Liver (tissue), 9 donors: ENCODE data around the gene RILP. TPM values are rescaled to one million over a fixed set of nuclear protein-coding genes. Genes with fewer than 3 reads are reported as not detected.

ENCODE experiments used
- DNase-seq: peaks from one replicate; pipeline ENCODE4 v3.0.0-alpha.2; 2017; ENCODE audit warnings: low spot score
- H3K27ac ChIP-seq, 2 donors: one replicate each; pipeline ENCODE4 v1.7.0; 2013; ENCODE audit warnings: inconsistent platforms in 2 of 2, low read length in 2 of 2, control low read depth in 1 of 2, low read depth in 1 of 2, mild to moderate bottlenecking in 1 of 2
- H3K27me3 ChIP-seq, 4 donors: one replicate each; pipeline versions ENCODE4 v1.6.1 to v1.7.0; 2013; ENCODE audit warnings: low read length in 3 of 4, inconsistent platforms in 1 of 4, mild to moderate bottlenecking in 1 of 4, moderate library complexity in 1 of 4; ENCODE audit not compliant: control insufficient read depth in 4 of 4, insufficient read depth in 4 of 4
- H3K36me3 ChIP-seq, 4 donors: one replicate each; pipeline versions ENCODE4 v1.6.1 to v1.7.0; 2013; ENCODE audit warnings: low read length in 3 of 4, mild to moderate bottlenecking in 3 of 4, low read depth in 1 of 4, moderate library complexity in 1 of 4; ENCODE audit not compliant: control insufficient read depth in 4 of 4, insufficient read depth in 3 of 4
- H3K4me1 ChIP-seq, 4 donors: one replicate each; pipeline versions ENCODE4 v1.6.1 to v1.7.0; 2013; ENCODE audit warnings: low read length in 3 of 4, mild to moderate bottlenecking in 3 of 4, moderate library complexity in 1 of 4; ENCODE audit not compliant: control insufficient read depth in 4 of 4, insufficient read depth in 4 of 4
- H3K4me3 ChIP-seq, 3 donors: one replicate each; pipeline versions ENCODE4 v1.6.1 to v1.7.0; 2013; ENCODE audit warnings: low read length in 3 of 3, control low read depth in 1 of 3, low read depth in 1 of 3, mild to moderate bottlenecking in 1 of 3
- H3K9ac ChIP-seq, 2 donors: one replicate each; pipeline ENCODE4 v1.7.0; 2013; ENCODE audit warnings: low read length in 2 of 2, mild to moderate bottlenecking in 2 of 2, moderate library complexity in 2 of 2, control low read depth in 1 of 2, low read depth in 1 of 2
- H3K9me3 ChIP-seq, 4 donors: one replicate each; pipeline versions ENCODE4 v1.6.1 to v1.7.0; 2013; ENCODE audit warnings: low read length in 3 of 4; ENCODE audit not compliant: control insufficient read depth in 4 of 4
- FOXA1 ChIP-seq: IDR thresholded peaks from 2 replicates; pipeline ENCODE4 v1.6.1; 2016; ENCODE audit warnings: antibody characterized with exemption
- GABPA ChIP-seq, 2 donors: IDR thresholded peaks in 1 of 2; conservative IDR thresholded peaks in 1 of 2; 2 replicates each; pipeline ENCODE4 v1.6.1; 2016; ENCODE audit warnings: antibody characterized with exemption in 2 of 2, mild to moderate bottlenecking in 1 of 2, moderate library complexity in 1 of 2
- HNF4A ChIP-seq, 2 donors: conservative IDR thresholded peaks; 2 replicates each; pipeline ENCODE4 v1.6.1; 2016; ENCODE audit warnings: antibody characterized with exemption in 2 of 2, mild to moderate bottlenecking in 2 of 2
- HNF4G ChIP-seq: IDR thresholded peaks from 2 replicates; pipeline ENCODE4 v1.6.1; 2016; ENCODE audit warnings: antibody characterized with exemption
- NR2F2 ChIP-seq: IDR thresholded peaks from 2 replicates; pipeline ENCODE4 v1.6.1; 2016; ENCODE audit warnings: antibody characterized with exemption
- RAD21 ChIP-seq, 2 donors: IDR thresholded peaks; 2 replicates each; pipeline ENCODE4 v1.6.1; 2016; ENCODE audit warnings: antibody characterized with exemption in 2 of 2, mild to moderate bottlenecking in 2 of 2
- RXRA ChIP-seq, 2 donors: IDR thresholded peaks; 2 replicates each; pipeline ENCODE4 v1.6.1; 2017 to 2018; ENCODE audit warnings: antibody characterized with exemption in 2 of 2, mild to moderate bottlenecking in 1 of 2
- SP1 ChIP-seq: IDR thresholded peaks from 2 replicates; pipeline ENCODE4 v1.6.1; 2018; ENCODE audit warnings: antibody characterized with exemption, mild to moderate bottlenecking
- YY1 ChIP-seq: IDR thresholded peaks from 2 replicates; pipeline ENCODE4 v1.6.1; 2016; ENCODE audit warnings: antibody characterized with exemption, mild to moderate bottlenecking
- WGBS: extraction: QIAGEN DNeasy Blood & Tissue Kit; methylation state at CpG from one replicate; pipeline ENCODE4 v1.1.7; 2013; 5-methylcytosine and 5-hydroxymethylcytosine counted together
- polyA plus RNA-seq, 2 donors: library from polyadenylated mRNA; stranded (reverse) in 1 of 2; unstranded in 1 of 2; fragments of 200-250 nt in 1 of 2; fragments of >200 nt in 1 of 2; fragmentation: Nextera tagmentation in 1 of 2; extraction: Ambion mirVana in 1 of 2; gene quantifications; one replicate each; pipeline versions ENCODE4 v1.2.1 to v1.2.3, GENCODE V29; 2013 to 2015
- total RNA-seq, 2 donors: library from RNA; depleted of rRNA; stranded (reverse); fragments of >200 nt; gene quantifications; one replicate each; pipeline ENCODE4 v1.2.3, GENCODE V29; 2014
- TF ChIP-seq, protein P1 (sequence below): fragments of 150-350 bp; IDR thresholded peaks from 2 replicates; pipeline ENCODE4 v1.5.1; 2017; ENCODE audit warnings: improper control_type of control experiment, low read depth, low read length; ENCODE audit not compliant: missing input control
- TF ChIP-seq, protein P2 (sequence below): IDR thresholded peaks from 2 replicates; pipeline ENCODE4 v1.6.1; 2016; ENCODE audit warnings: antibody characterized with exemption, mild to moderate bottlenecking
- TF ChIP-seq, protein P3 (sequence below): IDR thresholded peaks from 2 replicates; pipeline ENCODE4 v1.6.1; 2016; ENCODE audit warnings: antibody characterized with exemption
- TF ChIP-seq, protein P4 (sequence below): IDR thresholded peaks from 2 replicates; pipeline ENCODE4 v1.6.1; 2016; ENCODE audit warnings: antibody characterized with exemption
- donor health status: healthy.
- donor health status: healthy.
- donor health status: healthy.
- donor health status: healthy.
- donor health status: healthy.

The RILP gene
- total and polyA plus RNA-seq, 4 donors: 7.9 to 47.4 (median 22.5) TPM

DNA sequence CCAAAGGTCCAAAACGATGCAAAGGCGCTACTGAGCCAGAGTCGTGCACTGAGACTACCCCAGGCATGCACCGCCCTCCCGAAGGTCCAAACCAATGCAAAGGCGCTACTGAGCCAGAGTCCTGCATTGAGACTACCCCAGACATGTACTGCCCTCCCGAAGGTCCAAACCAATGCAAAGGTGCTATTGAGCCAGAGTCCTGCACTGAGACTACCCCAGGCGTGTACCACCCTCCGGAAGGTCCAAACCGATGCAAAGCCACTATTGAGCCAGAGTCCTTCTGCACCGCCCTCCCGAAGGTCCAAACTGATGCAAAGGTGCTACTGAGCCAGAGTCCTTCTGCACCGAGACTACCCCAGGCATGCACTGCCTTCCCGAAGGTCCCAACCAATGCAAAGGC, 48.1 kb downstream of the RILP start:
- peaks cover 0 to under 1% (median under 1%) of the 10 kb centered on the region in 4 donors for H3K4me1 ChIP-seq
- no peaks in the 10 kb centered on the region for H3K9me3 ChIP-seq
- no peak overlapping the region for H3K9ac ChIP-seq
- 97% methylated on average over 14 of the region's 14 CpGs for WGBS
- H3K27me3 ChIP-seq: no peaks in the 10 kb centered on the region
- DNase-seq: no peak
- no peaks in the 10 kb centered on the region for H3K36me3 ChIP-seq
- H3K27ac ChIP-seq: no peak overlapping the region
- no peak for TF ChIP-seq RAD21 (IDR thresholded peaks at IDR 0.05)
- TF ChIP-seq, protein P1, sequence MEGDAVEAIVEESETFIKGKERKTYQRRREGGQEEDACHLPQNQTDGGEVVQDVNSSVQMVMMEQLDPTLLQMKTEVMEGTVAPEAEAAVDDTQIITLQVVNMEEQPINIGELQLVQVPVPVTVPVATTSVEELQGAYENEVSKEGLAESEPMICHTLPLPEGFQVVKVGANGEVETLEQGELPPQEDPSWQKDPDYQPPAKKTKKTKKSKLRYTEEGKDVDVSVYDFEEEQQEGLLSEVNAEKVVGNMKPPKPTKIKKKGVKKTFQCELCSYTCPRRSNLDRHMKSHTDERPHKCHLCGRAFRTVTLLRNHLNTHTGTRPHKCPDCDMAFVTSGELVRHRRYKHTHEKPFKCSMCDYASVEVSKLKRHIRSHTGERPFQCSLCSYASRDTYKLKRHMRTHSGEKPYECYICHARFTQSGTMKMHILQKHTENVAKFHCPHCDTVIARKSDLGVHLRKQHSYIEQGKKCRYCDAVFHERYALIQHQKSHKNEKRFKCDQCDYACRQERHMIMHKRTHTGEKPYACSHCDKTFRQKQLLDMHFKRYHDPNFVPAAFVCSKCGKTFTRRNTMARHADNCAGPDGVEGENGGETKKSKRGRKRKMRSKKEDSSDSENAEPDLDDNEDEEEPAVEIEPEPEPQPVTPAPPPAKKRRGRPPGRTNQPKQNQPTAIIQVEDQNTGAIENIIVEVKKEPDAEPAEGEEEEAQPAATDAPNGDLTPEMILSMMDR: no peak
- TF ChIP-seq FOXA1: no peak
- no peak for TF ChIP-seq NR2F2
- TF ChIP-seq, protein P2, sequence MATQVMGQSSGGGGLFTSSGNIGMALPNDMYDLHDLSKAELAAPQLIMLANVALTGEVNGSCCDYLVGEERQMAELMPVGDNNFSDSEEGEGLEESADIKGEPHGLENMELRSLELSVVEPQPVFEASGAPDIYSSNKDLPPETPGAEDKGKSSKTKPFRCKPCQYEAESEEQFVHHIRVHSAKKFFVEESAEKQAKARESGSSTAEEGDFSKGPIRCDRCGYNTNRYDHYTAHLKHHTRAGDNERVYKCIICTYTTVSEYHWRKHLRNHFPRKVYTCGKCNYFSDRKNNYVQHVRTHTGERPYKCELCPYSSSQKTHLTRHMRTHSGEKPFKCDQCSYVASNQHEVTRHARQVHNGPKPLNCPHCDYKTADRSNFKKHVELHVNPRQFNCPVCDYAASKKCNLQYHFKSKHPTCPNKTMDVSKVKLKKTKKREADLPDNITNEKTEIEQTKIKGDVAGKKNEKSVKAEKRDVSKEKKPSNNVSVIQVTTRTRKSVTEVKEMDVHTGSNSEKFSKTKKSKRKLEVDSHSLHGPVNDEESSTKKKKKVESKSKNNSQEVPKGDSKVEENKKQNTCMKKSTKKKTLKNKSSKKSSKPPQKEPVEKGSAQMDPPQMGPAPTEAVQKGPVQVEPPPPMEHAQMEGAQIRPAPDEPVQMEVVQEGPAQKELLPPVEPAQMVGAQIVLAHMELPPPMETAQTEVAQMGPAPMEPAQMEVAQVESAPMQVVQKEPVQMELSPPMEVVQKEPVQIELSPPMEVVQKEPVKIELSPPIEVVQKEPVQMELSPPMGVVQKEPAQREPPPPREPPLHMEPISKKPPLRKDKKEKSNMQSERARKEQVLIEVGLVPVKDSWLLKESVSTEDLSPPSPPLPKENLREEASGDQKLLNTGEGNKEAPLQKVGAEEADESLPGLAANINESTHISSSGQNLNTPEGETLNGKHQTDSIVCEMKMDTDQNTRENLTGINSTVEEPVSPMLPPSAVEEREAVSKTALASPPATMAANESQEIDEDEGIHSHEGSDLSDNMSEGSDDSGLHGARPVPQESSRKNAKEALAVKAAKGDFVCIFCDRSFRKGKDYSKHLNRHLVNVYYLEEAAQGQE: no peak
- TF ChIP-seq YY1: no peak
- TF ChIP-seq GABPA (IDR thresholded peaks at IDR 0.05 in 1 of 2, conservative IDR thresholded peaks at IDR 0.05 in 1 of 2): no peak
- TF ChIP-seq, protein P3, sequence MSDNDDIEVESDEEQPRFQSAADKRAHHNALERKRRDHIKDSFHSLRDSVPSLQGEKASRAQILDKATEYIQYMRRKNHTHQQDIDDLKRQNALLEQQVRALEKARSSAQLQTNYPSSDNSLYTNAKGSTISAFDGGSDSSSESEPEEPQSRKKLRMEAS: no peak
- no peak for TF ChIP-seq RXRA (IDR thresholded peaks at IDR 0.05)
- no peak overlapping the region for H3K4me3 ChIP-seq

DNA sequence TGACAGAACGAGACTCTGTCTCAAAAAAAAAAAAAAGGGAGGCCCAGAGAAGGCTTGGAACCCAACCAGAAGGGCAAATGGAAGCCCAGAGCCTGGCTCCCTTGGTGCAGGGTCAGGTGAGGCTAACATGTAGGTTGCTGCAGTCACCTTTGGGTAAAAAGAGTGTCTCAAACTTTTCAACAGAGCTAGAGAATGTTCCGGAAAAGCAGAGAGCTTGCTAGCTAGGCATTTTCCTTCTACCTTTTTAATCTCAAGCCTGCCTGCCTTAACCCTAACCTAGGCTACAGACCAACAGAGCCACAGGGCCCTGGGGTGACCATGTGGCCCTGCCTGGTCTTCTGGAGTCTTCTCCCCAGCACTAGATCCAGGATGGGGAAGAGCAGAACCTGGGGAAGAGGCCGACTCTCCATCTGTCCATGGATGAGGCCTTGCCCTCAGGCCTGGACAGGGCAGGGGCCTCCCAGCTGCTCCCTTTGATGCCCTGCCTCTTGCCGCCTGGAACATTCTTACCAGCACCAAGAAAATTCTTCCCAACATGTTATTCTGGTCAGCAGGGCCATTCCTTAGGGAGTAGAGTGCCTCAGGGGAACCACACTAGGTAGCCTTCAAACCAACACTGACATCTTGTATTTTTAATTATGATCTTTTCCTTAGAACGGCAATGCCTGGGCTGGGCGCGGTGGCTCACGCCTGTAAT, 51.1 kb downstream of the RILP start:
- no peak for TF ChIP-seq GABPA (IDR thresholded peaks at IDR 0.05 in 1 of 2, conservative IDR thresholded peaks at IDR 0.05 in 1 of 2)
- no peaks in the 10 kb centered on the region for H3K9me3 ChIP-seq
- no peaks in the 10 kb centered on the region for H3K36me3 ChIP-seq
- H3K4me1 ChIP-seq: no peaks in the 10 kb centered on the region
- H3K9ac ChIP-seq: no peak overlapping the region
- H3K27ac ChIP-seq: no peak overlapping the region
- no peak for DNase-seq
- H3K4me3 ChIP-seq: no peak overlapping the region
- H3K27me3 ChIP-seq: no peaks in the 10 kb centered on the region
- WGBS: 96% methylated on average over 8 of the region's 8 CpGs

DNA sequence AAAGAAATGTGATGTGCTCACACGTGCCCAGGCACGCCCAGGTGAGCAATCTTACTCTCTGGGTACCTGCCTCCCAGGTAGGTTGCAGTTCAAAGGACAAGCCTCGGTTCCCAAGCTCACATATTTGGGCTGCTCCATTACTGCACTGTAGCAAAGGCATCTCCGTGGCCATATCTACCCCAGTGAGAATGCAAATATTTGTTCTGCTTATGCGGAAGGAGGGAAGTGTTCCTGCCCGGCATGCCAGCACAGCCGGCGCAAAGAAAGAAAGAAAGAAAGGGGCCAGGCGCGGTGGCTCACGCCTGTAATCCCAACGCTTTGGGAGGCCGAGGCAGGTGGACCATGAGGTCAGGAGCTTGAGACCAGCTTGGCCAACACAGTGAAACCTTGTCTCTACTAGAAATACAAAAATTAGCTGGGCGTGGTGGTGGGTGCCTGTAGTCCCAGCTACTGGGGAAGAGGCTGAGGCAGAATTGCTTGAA, 51.8 kb downstream of the RILP start:
- 76% methylated on average over 14 of the region's 14 CpGs for WGBS
- H3K27ac ChIP-seq: no peak overlapping the region
- no peaks in the 10 kb centered on the region for H3K36me3 ChIP-seq
- TF ChIP-seq HNF4A (conservative IDR thresholded peaks at IDR 0.05): no peak
- TF ChIP-seq SP1: no peak
- TF ChIP-seq, protein P4, sequence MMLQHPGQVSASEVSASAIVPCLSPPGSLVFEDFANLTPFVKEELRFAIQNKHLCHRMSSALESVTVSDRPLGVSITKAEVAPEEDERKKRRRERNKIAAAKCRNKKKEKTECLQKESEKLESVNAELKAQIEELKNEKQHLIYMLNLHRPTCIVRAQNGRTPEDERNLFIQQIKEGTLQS: no peak
- TF ChIP-seq RXRA (IDR thresholded peaks at IDR 0.05): no peak
- TF ChIP-seq, protein P3: no peak
- no peak for TF ChIP-seq HNF4G
- TF ChIP-seq, protein P2: no peak
- TF ChIP-seq YY1: no peak
- TF ChIP-seq, protein P1: no peak

More for the DNA sequence above, 51.8 kb downstream of the RILP start:
- no peak for DNase-seq
- H3K9me3 ChIP-seq: no peaks in the 10 kb centered on the region
- H3K9ac ChIP-seq: no peak overlapping the region
- H3K4me1 ChIP-seq: no peaks in the 10 kb centered on the region
- no peak overlapping the region for H3K4me3 ChIP-seq
- H3K27me3 ChIP-seq: no peaks in the 10 kb centered on the region
